NCI-H1105 (cell line): Measurements from ENCODE around the gene NMNAT3.

Experiments used
- DNase-seq: peaks from one replicate; lab custom pipeline; 2025; lab: John Stamatoyannopoulos, UW

NMNAT3 gene

GRCh38 chr3:139521144-139521543 lies 156.6 kb downstream of the NMNAT3 start:
- no peak for DNase-seq

- no peak for DNase-seq
These were observed 157.6 kb downstream of the NMNAT3 start for GRCh38 chr3:139519998-139520737.

- no peak for DNase-seq
These were observed 158.6 kb downstream of the NMNAT3 start for GRCh38 chr3:139518926-139519842.

GRCh38 chr3:139518306-139518705 lies 159.5 kb downstream of the NMNAT3 start:
- DNase-seq, result no peak

GRCh38 chr3:139517321-139518065 lies 160.3 kb downstream of the NMNAT3 start:
- DNase-seq, result no peak

- no peak for DNase-seq
These were observed 163.0 kb downstream of the NMNAT3 start for GRCh38 chr3:139514741-139515140.
